Upper lobe of left lung (tissue), 6 donors: Measurements from ENCODE around the gene RIC8B. TPM values are rescaled to one million over a fixed set of nuclear protein-coding genes. Genes with fewer than 3 reads are reported as not detected.

Experiments
- ATAC-seq, 2 donors: fragments of 200-7000 bp; cut with Tn5 transposase; one replicate each; pipeline ENCODE4 v1.9.1; 2022; ENCODE audit warnings: mild to moderate bottlenecking in 2 of 2, moderate library complexity in 2 of 2; ENCODE audit not compliant: low FRiP score in 2 of 2
- DNase-seq, 2 donors: peaks; one replicate each; pipeline ENCODE4 v3.0.0-alpha.2; 2019 to 2020
- H3K27ac ChIP-seq, 4 donors: fragments of 200-600 bp; sonication (generic); one replicate each; pipeline ENCODE4 v1.5.1; 2016 to 2019
- H3K27me3 ChIP-seq, 4 donors: fragments of 200-600 bp; sonication (generic); one replicate each; pipeline ENCODE4 v1.5.1; 2017 to 2019
- H3K36me3 ChIP-seq, 4 donors: fragments of 200-600 bp; sonication (generic); one replicate each; pipeline ENCODE4 v1.5.1; 2016 to 2019
- H3K4me1 ChIP-seq, 4 donors: fragments of 200-600 bp; sonication (generic); one replicate each; pipeline ENCODE4 v1.5.1; 2018 to 2019
- H3K4me3 ChIP-seq, 4 donors: fragments of 200-600 bp; sonication (generic); one replicate each; pipeline ENCODE4 v1.5.1; 2017 to 2019; ENCODE audit warnings: mild to moderate bottlenecking in 2 of 4, moderate library complexity in 1 of 4
- H3K9me3 ChIP-seq, 4 donors: fragments of 200-600 bp; sonication (generic); one replicate each; pipeline ENCODE4 v1.5.1; 2018 to 2019
- CTCF ChIP-seq, 6 experiments: fragments of 450-650 bp in 4 of 6; fragments of 200-600 bp in 2 of 6; sonication (generic) in 2 of 6; IDR thresholded peaks; one replicate each; pipeline ENCODE4 v1.5.1; 2016 to 2019; ENCODE audit warnings: antibody characterized with exemption in 6 of 6
- EP300 ChIP-seq, 4 donors: sonication (generic); formaldehyde crosslinking; IDR thresholded peaks; one replicate each; pipeline ENCODE4 v1.5.1; 2017; ENCODE audit warnings: antibody characterized with exemption in 4 of 4, control low read depth in 2 of 4
- POLR2A ChIP-seq, 4 donors: fragments of 450-650 bp; IDR thresholded peaks; one replicate each; pipeline ENCODE4 v1.5.1; 2016 to 2017; ENCODE audit warnings: antibody characterized with exemption in 4 of 4, mild to moderate bottlenecking in 2 of 4
- POLR2AphosphoS5 ChIP-seq, 2 donors: sonication (generic); formaldehyde crosslinking; IDR thresholded peaks; one replicate each; pipeline ENCODE4 v1.5.1; 2017; ENCODE audit warnings: antibody characterized with exemption in 2 of 2
- WGBS, 2 donors: methylation state at CpG; one replicate each; pipeline ENCODE4 v1.1.5; 2017 to 2018; 5-methylcytosine and 5-hydroxymethylcytosine counted together
- total RNA-seq, 6 donors: library from RNA; depleted of rRNA in 4 of 6; stranded (reverse); fragments of >200 nt in 4 of 6; gene quantifications; one replicate each; pipeline versions ENCODE4 v1.1.0 to v1.2.1, GENCODE V29; 2016 to 2021
- donor health status: DM: no; HTN: no; CAD: no; lungs with moderate emphysema.
- donor health status: DM: no; HTN: yes; CAD: no; lungs with severe emphysema.

The RIC8B gene
- total RNA-seq, 6 donors from 2014 or later: 7.8 to 27.2 (median 10.8) TPM

GRCh38 chr12:106911581-106911980 lies 137.1 kb downstream of the RIC8B start:
- no peaks in the 10 kb centered on the region for H3K4me1 ChIP-seq
- 77 to 81% methylated on average over 6 of the region's 6 CpGs for WGBS, 2 donors
- TF ChIP-seq POLR2A (IDR thresholded peaks at IDR 0.05) (no peak), POLR2AphosphoS5 (IDR thresholded peaks at IDR 0.05) (no peak), EP300 (IDR thresholded peaks at IDR 0.05) (no peak), CTCF (IDR thresholded peaks at IDR 0.05) (no peak)
- DNase-seq (no peak), ATAC-seq (no peak)
- H3K4me3 ChIP-seq: no peak overlapping the region
- no peaks in the 10 kb centered on the region for H3K27me3 ChIP-seq
- no peaks in the 10 kb centered on the region for H3K9me3 ChIP-seq
- no peaks in the 10 kb centered on the region for H3K36me3 ChIP-seq
- no peak overlapping the region for H3K27ac ChIP-seq

GRCh38 chr12:106913456-106913855 lies 139.0 kb downstream of the RIC8B start:
- ATAC-seq (no peak), DNase-seq (peak in 1 of 2 donors; percentile 42)
- no peaks in the 10 kb centered on the region for H3K9me3 ChIP-seq
- H3K4me1 ChIP-seq: no peaks in the 10 kb centered on the region
- H3K27me3 ChIP-seq: no peaks in the 10 kb centered on the region
- TF ChIP-seq EP300 (IDR thresholded peaks at IDR 0.05): no peak
- TF ChIP-seq POLR2AphosphoS5 (IDR thresholded peaks at IDR 0.05): no peak
- TF ChIP-seq POLR2A (IDR thresholded peaks at IDR 0.05): no peak
- no peak for TF ChIP-seq CTCF (IDR thresholded peaks at IDR 0.05)
- WGBS, 2 donors: 87 to 93% methylated on average over 8 to 10 of the region's 10 CpGs
- H3K36me3 ChIP-seq: no peaks in the 10 kb centered on the region
- no peak overlapping the region for H3K27ac ChIP-seq
- H3K4me3 ChIP-seq: no peak overlapping the region

GRCh38 chr12:106914796-106915634 lies 140.5 kb downstream of the RIC8B start:
- WGBS, 2 donors: 82 to 85% methylated on average over 3 of the region's 3 CpGs
- no peaks in the 10 kb centered on the region for H3K36me3 ChIP-seq
- H3K27me3 ChIP-seq: no peaks in the 10 kb centered on the region
- TF ChIP-seq CTCF (IDR thresholded peaks at IDR 0.05): no peak
- TF ChIP-seq POLR2AphosphoS5 (IDR thresholded peaks at IDR 0.05): no peak
- no peak for TF ChIP-seq POLR2A (IDR thresholded peaks at IDR 0.05)
- no peak for TF ChIP-seq EP300 (IDR thresholded peaks at IDR 0.05)
- no peak overlapping the region for H3K27ac ChIP-seq
- H3K4me3 ChIP-seq: no peak overlapping the region
- DNase-seq (no peak), ATAC-seq (no peak)
- no peaks in the 10 kb centered on the region for H3K9me3 ChIP-seq
- H3K4me1 ChIP-seq: peaks cover 0 to 3% (median 0%) of the 10 kb centered on the region in 4 donors

GRCh38 chr12:106915635-106916026 lies 141.1 kb downstream of the RIC8B start:
- Histone ChIP-seq H3K27ac (no peak overlapping the region), H3K27me3 (no peaks in the 10 kb centered on the region), H3K9me3 (no peaks in the 10 kb centered on the region), H3K4me3 (no peak overlapping the region), H3K36me3 (no peaks in the 10 kb centered on the region), H3K4me1 (peaks cover 0 to 3% (median 0%) of the 10 kb centered on the region in 4 donors)
- ATAC-seq (no peak), DNase-seq (no peak)
- WGBS, 2 donors: 62 to 76% methylated on average over 5 of the region's 5 CpGs
- TF ChIP-seq CTCF (IDR thresholded peaks at IDR 0.05) (no peak), EP300 (IDR thresholded peaks at IDR 0.05) (no peak), POLR2AphosphoS5 (IDR thresholded peaks at IDR 0.05) (no peak), POLR2A (IDR thresholded peaks at IDR 0.05) (no peak)

GRCh38 chr12:106917503-106917902 lies 143.0 kb downstream of the RIC8B start:
- no peak overlapping the region for H3K27ac ChIP-seq
- H3K9me3 ChIP-seq: no peaks in the 10 kb centered on the region
- H3K27me3 ChIP-seq: no peaks in the 10 kb centered on the region
- H3K4me3 ChIP-seq: no peak overlapping the region
- H3K36me3 ChIP-seq: no peaks in the 10 kb centered on the region
- peaks cover 0 to 3% (median 0%) of the 10 kb centered on the region in 4 donors for H3K4me1 ChIP-seq
- no peak for ATAC-seq
- WGBS, 2 donors: 56 to 59% methylated on average over 7 of the region's 7 CpGs
- no peak for TF ChIP-seq EP300 (IDR thresholded peaks at IDR 0.05)
- TF ChIP-seq POLR2AphosphoS5 (IDR thresholded peaks at IDR 0.05): no peak
- no peak for TF ChIP-seq CTCF (IDR thresholded peaks at IDR 0.05)
- no peak for TF ChIP-seq POLR2A (IDR thresholded peaks at IDR 0.05)
- DNase-seq: no peak
